ENCODE data around the gene SLC19A1. TPM values are rescaled to one million over a fixed set of nuclear protein-coding genes. Genes with fewer than 3 reads are reported as not detected.
"Not testable (repeated sequence)": the region's sequence is repeated elsewhere in the genome, so short reads cannot be mapped to it uniquely, and the experiment has no call there.

The SLC19A1 gene
- total RNA-seq, 4 donors from 2014 or later, result 7.0 to 9.8 (median 7.9) TPM

DNA sequence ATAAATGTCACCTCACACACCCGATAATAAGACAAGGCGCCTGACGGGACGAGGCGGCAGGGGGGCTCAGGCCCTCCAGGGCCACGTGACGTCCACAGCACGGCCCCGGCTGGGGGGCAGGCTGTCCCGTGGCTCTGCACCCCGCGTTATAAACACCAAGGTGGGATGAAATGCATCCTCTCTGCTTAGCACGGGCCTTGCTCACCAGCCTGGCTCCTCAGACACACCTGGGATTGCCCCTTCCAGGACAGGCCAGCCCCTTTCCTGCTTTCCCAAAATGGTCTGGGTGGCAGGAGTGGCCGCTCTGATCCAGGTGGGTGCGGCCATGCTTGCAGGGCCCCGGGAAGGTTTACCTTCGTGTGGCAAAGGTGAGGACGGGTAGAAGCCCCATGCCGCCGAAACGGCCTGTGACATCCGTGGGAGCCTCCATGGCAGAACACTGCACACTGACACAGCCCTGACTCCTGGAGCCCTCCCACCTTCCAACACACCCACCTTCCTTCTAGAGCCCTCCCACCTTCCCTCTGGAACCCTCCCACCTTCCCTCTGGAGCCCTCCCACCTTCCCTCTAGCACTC, 35.9 kb downstream of the SLC19A1 start:
- H3K4me1 ChIP-seq, result no peaks in the 10 kb centered on the region
- WGBS, result 88% methylated on average over 16 of the region's 22 CpGs
- no peak for TF ChIP-seq CTCF (IDR thresholded peaks at IDR 0.05)
- TF ChIP-seq POLR2AphosphoS5 (IDR thresholded peaks at IDR 0.05), result no peak
- TF ChIP-seq EP300 (IDR thresholded peaks at IDR 0.05), result no peak
- TF ChIP-seq POLR2A (IDR thresholded peaks at IDR 0.05), result no peak
- no peak overlapping the region for H3K4me3 ChIP-seq
- no peaks in the 10 kb centered on the region for H3K27me3 ChIP-seq
- no peaks in the 10 kb centered on the region for H3K9me3 ChIP-seq
- peaks cover 37% of the 10 kb centered on the region for H3K36me3 ChIP-seq
- DNase-seq (ENCODE audit: low spot score in 2 of 2), result peak; percentile 47 to 70
- no peak overlapping the region for H3K27ac ChIP-seq

DNA sequence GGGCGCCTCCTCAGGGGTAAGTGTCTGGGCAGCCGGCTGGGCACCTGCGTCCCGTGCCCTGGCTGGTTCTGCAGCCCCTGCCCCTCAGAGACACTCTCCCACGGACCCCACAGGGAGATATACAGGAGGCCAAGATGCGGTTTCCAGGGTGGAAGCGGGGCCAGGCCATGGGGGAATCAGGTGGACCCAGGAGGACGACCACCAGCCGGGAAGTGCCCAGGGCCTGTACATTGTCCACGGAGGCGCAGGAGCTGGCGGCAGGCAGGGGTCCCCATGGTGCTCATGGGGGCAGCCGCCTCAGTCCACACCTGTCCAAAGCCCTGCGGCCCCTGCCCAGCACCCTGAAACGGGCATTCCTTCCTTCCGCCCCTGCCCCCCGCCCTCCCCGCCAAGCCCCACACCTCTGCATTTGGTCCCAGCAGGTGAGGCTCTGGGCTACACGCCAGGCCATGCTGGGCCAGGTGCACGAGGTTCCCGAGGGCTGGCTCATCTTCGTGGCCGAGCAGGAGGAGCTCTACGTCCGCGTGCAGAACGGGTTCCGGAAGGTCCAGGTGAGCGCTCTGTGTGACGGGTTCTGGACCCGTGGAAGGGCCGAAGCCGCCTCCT, 36.7 kb downstream of the SLC19A1 start:
- H3K27ac ChIP-seq, result no peak overlapping the region
- peaks cover 32% of the 10 kb centered on the region for H3K36me3 ChIP-seq
- no peaks in the 10 kb centered on the region for H3K9me3 ChIP-seq
- H3K4me1 ChIP-seq, result no peaks in the 10 kb centered on the region
- TF ChIP-seq CTCF (IDR thresholded peaks at IDR 0.05) (no peak), POLR2A (IDR thresholded peaks at IDR 0.05) (no peak), POLR2AphosphoS5 (IDR thresholded peaks at IDR 0.05) (no peak), EP300 (IDR thresholded peaks at IDR 0.05) (no peak)
- no peak overlapping the region for H3K4me3 ChIP-seq
- peak; percentile 57 to 77 for DNase-seq (ENCODE audit: low spot score in 2 of 2)
- H3K27me3 ChIP-seq, result no peaks in the 10 kb centered on the region
- WGBS, result 82% methylated on average over 19 of the region's 33 CpGs

- DNase-seq (ENCODE audit: low spot score in 2 of 2), result peak; percentile 52 to 65
- 87% methylated on average over 11 of the region's 41 CpGs for WGBS
- H3K4me3 ChIP-seq, result no peak overlapping the region
Observed at GRCh38 chr21:45504516-45505415, 37.5 kb downstream of the SLC19A1 start.

GRCh38 chr21:45504021-45504515, 38.2 kb downstream of the SLC19A1 start:
- H3K4me3 ChIP-seq, result no peak overlapping the region
- H3K27ac ChIP-seq, result no peak overlapping the region
- H3K9me3 ChIP-seq, result no peaks in the 10 kb centered on the region
- no peaks in the 10 kb centered on the region for H3K4me1 ChIP-seq
- peaks cover 23% of the 10 kb centered on the region for H3K36me3 ChIP-seq
- no peaks in the 10 kb centered on the region for H3K27me3 ChIP-seq
- DNase-seq (ENCODE audit: low spot score in 2 of 2), result peak; percentile 55 to 60
- TF ChIP-seq CTCF (IDR thresholded peaks at IDR 0.05) (no peak), EP300 (IDR thresholded peaks at IDR 0.05) (no peak)
- 95% methylated on average over 19 of the region's 22 CpGs for WGBS

More at GRCh38 chr21:45504516-45505415, 37.5 kb downstream of the SLC19A1 start:
- Histone ChIP-seq H3K36me3 (peaks cover 24% of the 10 kb centered on the region), H3K4me1 (no peaks in the 10 kb centered on the region), H3K27ac (no peak overlapping the region), H3K9me3 (no peaks in the 10 kb centered on the region), H3K27me3 (no peaks in the 10 kb centered on the region)
- no peak for TF ChIP-seq CTCF (IDR thresholded peaks at IDR 0.05)
- no peak for TF ChIP-seq POLR2A (IDR thresholded peaks at IDR 0.05)
- TF ChIP-seq POLR2AphosphoS5 (IDR thresholded peaks at IDR 0.05), result no peak
- TF ChIP-seq EP300 (IDR thresholded peaks at IDR 0.05), result no peak

DNA sequence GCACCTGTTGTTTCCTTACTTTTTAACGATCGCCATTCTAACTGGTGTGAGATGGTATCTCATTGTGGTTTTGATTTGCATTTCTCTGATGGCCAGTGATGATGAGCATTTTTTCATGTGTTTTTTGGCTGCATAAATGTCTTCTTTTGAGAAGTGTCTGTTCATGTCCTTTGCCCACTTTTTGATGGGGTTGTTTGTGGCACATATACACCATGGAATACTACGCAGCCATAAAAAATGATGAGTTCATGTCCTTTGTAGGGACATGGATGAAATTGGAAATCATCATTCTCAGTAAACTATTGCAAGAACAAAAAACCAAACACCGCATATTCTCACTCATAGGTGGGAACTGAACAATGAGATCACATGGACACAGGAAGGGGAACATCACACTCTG, 39.0 kb downstream of the SLC19A1 start:
- not testable (repeated sequence) for H3K4me1 ChIP-seq; H3K27ac ChIP-seq; H3K9me3 ChIP-seq; DNase-seq (ENCODE audit: low spot score in 2 of 2); H3K4me3 ChIP-seq; H3K27me3 ChIP-seq
- 94% methylated on average over 3 of the region's 4 CpGs for WGBS
- H3K36me3 ChIP-seq, result peaks cover 29% of the 10 kb centered on the region
